ENCODE measurements around the gene CST9.

The CST9 gene

GRCh38 chr20:23629542-23630391, 24.1 kb upstream of the CST9 start:
- TF ChIP-seq, protein P1, sequence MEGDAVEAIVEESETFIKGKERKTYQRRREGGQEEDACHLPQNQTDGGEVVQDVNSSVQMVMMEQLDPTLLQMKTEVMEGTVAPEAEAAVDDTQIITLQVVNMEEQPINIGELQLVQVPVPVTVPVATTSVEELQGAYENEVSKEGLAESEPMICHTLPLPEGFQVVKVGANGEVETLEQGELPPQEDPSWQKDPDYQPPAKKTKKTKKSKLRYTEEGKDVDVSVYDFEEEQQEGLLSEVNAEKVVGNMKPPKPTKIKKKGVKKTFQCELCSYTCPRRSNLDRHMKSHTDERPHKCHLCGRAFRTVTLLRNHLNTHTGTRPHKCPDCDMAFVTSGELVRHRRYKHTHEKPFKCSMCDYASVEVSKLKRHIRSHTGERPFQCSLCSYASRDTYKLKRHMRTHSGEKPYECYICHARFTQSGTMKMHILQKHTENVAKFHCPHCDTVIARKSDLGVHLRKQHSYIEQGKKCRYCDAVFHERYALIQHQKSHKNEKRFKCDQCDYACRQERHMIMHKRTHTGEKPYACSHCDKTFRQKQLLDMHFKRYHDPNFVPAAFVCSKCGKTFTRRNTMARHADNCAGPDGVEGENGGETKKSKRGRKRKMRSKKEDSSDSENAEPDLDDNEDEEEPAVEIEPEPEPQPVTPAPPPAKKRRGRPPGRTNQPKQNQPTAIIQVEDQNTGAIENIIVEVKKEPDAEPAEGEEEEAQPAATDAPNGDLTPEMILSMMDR (IDR thresholded peaks at IDR 0.05; ENCODE audit: borderline replicate concordance, control extremely low read depth, extremely low read depth, insufficient read depth, missing control alignments), result no peak
- in situ Hi-C loops (cut with MboI; ENCODE audit: low sequenced_read_pairs, unreplicated experiment), result no loop called here

GRCh38 chr20:23629017-23629541, 23.4 kb upstream of the CST9 start:
- in situ Hi-C loops (cut with MboI; ENCODE audit: low sequenced_read_pairs, unreplicated experiment), result no loop called here
- DNase-seq (ENCODE audit: low spot score), result no peak
- TF ChIP-seq, protein P1 (IDR thresholded peaks at IDR 0.05; ENCODE audit: borderline replicate concordance, control extremely low read depth, extremely low read depth, insufficient read depth, missing control alignments), result no peak

More at GRCh38 chr20:23629542-23630391, 24.1 kb upstream of the CST9 start:
- DNase-seq (ENCODE audit: low spot score), result no peak

- DNase-seq (ENCODE audit: low spot score), result no peak
- TF ChIP-seq, protein P1 (IDR thresholded peaks at IDR 0.05; ENCODE audit: borderline replicate concordance, control extremely low read depth, extremely low read depth, insufficient read depth, missing control alignments), result no peak
- in situ Hi-C loops (cut with MboI; ENCODE audit: low sequenced_read_pairs, unreplicated experiment), result no loop called here
Measured at GRCh38 chr20:23628402-23629016, 22.8 kb upstream of the CST9 start.

DNA sequence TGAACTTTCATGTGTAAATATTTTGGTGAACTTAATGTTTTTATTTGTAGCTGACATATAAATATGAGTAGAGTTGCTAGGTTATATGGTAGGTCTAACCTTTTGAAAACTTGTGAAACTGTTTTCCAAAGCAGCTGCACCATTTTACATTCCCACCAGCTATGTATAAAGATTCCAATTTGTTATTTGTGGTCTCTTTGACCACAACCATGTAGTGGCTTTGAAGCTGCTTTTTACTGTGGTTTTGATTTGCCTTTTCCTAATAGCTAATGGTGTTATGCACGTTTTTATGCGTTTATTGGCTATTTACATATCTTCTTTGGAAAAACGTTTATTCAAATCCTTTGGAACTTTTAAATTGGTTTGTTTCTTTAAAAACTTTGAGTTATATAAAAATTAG, 21.8 kb upstream of the CST9 start:
- in situ Hi-C loops (cut with MboI; ENCODE audit: low sequenced_read_pairs, unreplicated experiment), result no loop called here
- no peak for DNase-seq (ENCODE audit: low spot score)
- TF ChIP-seq, protein P1 (IDR thresholded peaks at IDR 0.05; ENCODE audit: borderline replicate concordance, control extremely low read depth, extremely low read depth, insufficient read depth, missing control alignments), result no peak

DNA sequence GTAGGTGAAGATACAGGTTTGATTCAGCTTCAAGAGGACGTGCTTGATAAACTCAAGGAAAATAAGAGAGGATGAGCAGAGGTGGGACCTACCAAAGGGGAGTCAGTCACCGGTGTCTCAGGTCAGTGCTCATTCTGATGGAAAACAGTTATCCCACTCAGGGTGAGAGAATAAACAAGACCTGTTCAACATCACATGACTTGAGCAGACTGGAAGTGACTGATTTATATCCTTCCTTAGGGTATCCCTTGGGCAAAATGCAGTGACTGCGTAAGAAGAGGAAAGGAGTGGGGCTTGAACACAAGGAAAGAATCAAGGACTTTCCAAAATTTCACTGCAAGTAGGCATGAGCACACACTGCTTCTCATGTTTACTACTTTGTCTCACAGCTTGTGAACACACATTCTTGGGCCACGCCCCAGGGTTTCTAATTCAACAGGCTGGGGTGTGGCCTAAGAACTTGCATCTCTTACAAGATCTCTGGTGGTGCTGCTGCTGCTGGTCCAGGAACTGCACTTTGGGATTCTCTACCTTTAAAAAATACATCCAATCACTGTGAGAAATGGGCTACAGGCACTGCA, 20.4 kb upstream of the CST9 start:
- DNase-seq (ENCODE audit: low spot score), result no peak
- in situ Hi-C loops (cut with MboI; ENCODE audit: low sequenced_read_pairs, unreplicated experiment), result no loop called here
- TF ChIP-seq, protein P1 (IDR thresholded peaks at IDR 0.05; ENCODE audit: borderline replicate concordance, control extremely low read depth, extremely low read depth, insufficient read depth, missing control alignments), result no peak

DNA sequence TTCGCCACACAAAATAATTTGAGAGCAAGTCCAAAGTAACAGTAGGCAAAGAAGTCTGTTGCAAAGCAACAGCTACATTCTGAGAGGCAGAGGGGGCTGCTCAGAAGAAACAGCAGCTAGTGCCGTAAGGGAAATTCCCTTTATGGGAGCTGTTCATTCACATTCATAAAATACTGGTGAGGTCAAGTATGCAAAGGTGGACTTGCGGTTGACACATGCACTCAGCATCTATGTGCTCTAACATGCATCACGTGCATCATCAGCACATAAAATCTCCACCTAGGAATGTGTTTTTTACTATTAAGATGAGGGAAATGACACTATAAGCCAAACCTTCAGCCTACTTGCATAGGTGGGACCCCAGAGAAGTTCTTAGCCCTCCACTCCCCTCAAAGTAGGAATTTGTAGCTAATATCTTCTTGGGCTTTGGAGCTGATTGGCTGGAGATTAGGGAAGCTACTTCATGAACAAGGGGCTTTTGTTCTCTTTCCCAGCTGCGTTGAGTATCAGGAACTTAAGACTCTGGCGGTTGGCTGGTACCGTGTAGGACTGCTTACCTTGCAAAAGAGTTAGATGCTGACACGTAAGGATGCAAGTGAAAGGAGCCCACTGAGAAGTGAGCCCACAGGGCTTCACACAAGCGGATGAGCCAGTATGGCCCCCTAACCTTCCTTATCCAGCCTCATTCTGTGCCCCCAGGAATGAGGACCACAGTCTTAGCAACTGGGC, 19.7 kb upstream of the CST9 start:
- in situ Hi-C loops (cut with MboI; ENCODE audit: low sequenced_read_pairs, unreplicated experiment), result no loop called here
- no peak for DNase-seq (ENCODE audit: low spot score)
- TF ChIP-seq, protein P1 (IDR thresholded peaks at IDR 0.05; ENCODE audit: borderline replicate concordance, control extremely low read depth, extremely low read depth, insufficient read depth, missing control alignments), result no peak
